Heart left ventricle (tissue), 13 donors: ENCODE results near the gene USE1.

ENCODE experiments used
- POLR2A ChIP-seq, 2 donors: fragments of 450-650 bp; IDR thresholded peaks; one replicate each; pipeline ENCODE4 v1.6.1; 2017; ENCODE audit warnings: antibody characterized with exemption in 2 of 2, mild to moderate bottlenecking in 2 of 2, moderate library complexity in 2 of 2
- TF ChIP-seq, protein P1 (sequence below), 12 donors: fragments of 200-600 bp; sonication (generic) in 4 of 12; IDR thresholded peaks; one replicate each; pipeline versions ENCODE4 v1.5.0 to v1.8.0; 2018 to 2022; ENCODE audit warnings: antibody characterized with exemption in 12 of 12, mild to moderate bottlenecking in 5 of 12
- donor health status: ischemic (EF 13 %, LVEDD 7.1; RV severe dilation, severe dysfunction).
- donor health status: DM: no; HTN: yes; CAD: no.
- donor health status: DM: no; HTN: no; CAD: no.
- donor health status: ischemic (EF 25% LVEDD 6.9; RV normal size, moderate dysfunction).
- donor health status: ischemic (EF 25% LVEDD 5.7; RV mildly dilated, moderate dysfunction).
- donor health status: ischemic (EF 35%, LVEDD 5.7; RV mildly dilated, moderate dysfunction).
- donor health status: nonischemic (EF 11% LVEDD 7.7; RV severe dilation, severe dysfunction).
- donor health status: DM: yes; HTN: yes; CAD: no.
- donor health status: PGD.
- donor health status: ischemic (EF 29% LVEDD 5.4; RV normal size, mild dysfunction).
- donor health status: nonischemic (EF 23%, LVEDD 6.1; RV moderate dilation, normal function).

DNA sequence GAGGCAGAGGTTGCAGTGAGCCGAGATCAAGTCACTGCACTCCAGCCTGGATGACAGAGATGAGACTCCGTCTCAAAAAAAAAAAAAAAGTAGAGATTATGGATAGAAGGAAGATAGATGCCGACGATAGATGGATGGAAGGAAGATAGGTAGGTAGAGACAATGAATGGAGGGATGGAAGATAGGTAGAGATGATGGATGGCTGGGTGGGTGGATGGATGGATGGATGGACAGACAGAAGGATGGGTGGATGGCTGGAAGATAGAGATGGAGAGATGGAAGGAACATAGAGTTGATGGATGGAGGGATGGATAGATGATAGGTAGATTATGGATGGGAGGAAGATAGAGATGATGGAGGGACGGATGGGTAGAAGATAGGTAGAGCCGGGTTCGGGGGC, 18.5 kb upstream of the USE1 start:
- TF ChIP-seq, protein P1, sequence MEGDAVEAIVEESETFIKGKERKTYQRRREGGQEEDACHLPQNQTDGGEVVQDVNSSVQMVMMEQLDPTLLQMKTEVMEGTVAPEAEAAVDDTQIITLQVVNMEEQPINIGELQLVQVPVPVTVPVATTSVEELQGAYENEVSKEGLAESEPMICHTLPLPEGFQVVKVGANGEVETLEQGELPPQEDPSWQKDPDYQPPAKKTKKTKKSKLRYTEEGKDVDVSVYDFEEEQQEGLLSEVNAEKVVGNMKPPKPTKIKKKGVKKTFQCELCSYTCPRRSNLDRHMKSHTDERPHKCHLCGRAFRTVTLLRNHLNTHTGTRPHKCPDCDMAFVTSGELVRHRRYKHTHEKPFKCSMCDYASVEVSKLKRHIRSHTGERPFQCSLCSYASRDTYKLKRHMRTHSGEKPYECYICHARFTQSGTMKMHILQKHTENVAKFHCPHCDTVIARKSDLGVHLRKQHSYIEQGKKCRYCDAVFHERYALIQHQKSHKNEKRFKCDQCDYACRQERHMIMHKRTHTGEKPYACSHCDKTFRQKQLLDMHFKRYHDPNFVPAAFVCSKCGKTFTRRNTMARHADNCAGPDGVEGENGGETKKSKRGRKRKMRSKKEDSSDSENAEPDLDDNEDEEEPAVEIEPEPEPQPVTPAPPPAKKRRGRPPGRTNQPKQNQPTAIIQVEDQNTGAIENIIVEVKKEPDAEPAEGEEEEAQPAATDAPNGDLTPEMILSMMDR (IDR thresholded peaks at IDR 0.05) = no peak
- TF ChIP-seq POLR2A (IDR thresholded peaks at IDR 0.05) = no peak
